Measurements from ENCODE around the gene FUBP1.

- TF ChIP-seq CTCF (IDR thresholded peaks at IDR 0.05) (no peak), ZFX (IDR thresholded peaks at IDR 0.05; ENCODE audit: borderline replicate concordance) (no peak)
Measured at GRCh38 chr1:77938651-77939050, 40.2 kb downstream of the FUBP1 start.

All from 22Rv1 (cell line).